ENCODE data around the gene FNBP1L. TPM values are rescaled to one million over a fixed set of nuclear protein-coding genes. Genes with fewer than 3 reads are reported as not detected.
A peak's percentile ranks its signal among the peaks of the same experiment; 100 is the strongest.

The FNBP1L gene
- total RNA-seq (2014; rRNA removed; shearing (Covaris generic)) = 39.2 and 43.5 TPM in 2 replicates

DNA sequence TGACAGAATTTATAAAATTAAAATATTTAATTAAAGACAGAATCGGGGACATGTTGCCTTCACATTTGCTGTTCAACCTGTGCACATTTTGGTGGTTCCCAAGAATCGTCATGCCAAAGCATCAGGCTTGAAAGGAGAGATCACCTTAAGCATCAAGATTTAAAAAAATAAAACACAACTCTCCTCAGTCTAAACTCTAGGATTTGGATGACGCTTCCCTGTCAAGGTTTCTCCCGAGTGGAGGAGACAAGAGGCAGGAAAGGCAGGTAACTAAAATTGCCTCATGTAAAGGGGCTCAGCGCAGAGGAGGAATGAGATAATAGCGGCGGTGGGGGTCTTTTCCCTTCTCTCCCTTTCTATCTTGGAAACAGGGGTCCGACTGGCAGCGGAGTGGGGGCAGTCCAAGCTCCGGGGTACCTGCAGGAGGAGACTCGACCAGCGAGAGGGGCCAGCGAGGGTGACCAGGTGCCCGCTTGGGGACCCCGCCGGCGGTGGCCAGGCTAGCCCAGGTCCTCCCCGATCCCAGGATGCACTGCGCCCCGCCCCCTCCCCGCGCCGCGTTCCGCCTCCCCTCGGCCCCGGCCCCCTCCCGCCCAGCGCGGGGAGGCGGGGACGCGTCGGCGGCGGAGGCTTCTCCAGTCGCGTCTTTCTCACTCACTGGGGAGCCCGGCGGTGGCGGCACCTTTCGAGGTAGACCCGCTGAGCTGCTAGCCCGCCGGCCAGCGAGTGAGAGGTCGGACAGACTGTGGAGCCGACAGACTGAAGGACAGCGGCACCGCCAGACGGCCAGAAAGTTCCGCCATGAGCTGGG is at the start of gene FNBP1L:
Gene FNBP1L (plus strand): TSS at position 638 of the 811 bp plus-strand sequence. CDS start 164 bp downstream, at position 802.
- DNase-seq = peak; percentile 83 to 86
- Histone ChIP-seq H3K36me3 (no peaks in the 10 kb centered on the region), H3K4me1 (peaks cover 9% of the 10 kb centered on the region), H3K27me3 (no peaks in the 10 kb centered on the region), H3K9me3 (replicated peaks) (no peaks in the 10 kb centered on the region), H3K27ac (peak within 1 kb of the TSS; percentile 53), H3K4me3 (peak within 1 kb of the TSS; percentile 94)

DNA sequence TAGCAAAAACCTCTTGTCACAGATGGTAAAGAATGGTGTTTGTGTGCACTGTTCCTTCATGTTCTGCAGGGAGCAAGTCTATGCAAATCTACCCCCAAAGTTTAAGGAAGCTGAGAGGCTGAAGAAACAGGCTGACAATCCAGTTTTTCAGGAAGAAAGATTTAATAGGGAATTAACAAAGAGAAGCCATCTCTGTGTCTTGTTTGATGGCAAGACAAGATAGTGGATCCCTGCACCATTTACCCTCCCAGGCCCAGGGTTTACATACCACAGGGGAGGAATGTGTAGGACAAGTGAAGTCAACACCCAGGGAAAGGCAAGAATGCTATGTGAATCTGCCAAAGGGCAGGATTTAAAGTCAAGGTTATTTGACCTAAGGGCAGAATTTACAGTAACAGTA is 48.1 kb upstream of the FNBP1L start:
- DNase-seq = no peak
- H3K4me1 ChIP-seq = no peaks in the 10 kb centered on the region
- H3K4me3 ChIP-seq = no peak overlapping the region
- H3K36me3 ChIP-seq = no peaks in the 10 kb centered on the region
- no peaks in the 10 kb centered on the region for H3K9me3 ChIP-seq (replicated peaks)
- no peak overlapping the region for H3K27ac ChIP-seq
- no peaks in the 10 kb centered on the region for H3K27me3 ChIP-seq

DNA sequence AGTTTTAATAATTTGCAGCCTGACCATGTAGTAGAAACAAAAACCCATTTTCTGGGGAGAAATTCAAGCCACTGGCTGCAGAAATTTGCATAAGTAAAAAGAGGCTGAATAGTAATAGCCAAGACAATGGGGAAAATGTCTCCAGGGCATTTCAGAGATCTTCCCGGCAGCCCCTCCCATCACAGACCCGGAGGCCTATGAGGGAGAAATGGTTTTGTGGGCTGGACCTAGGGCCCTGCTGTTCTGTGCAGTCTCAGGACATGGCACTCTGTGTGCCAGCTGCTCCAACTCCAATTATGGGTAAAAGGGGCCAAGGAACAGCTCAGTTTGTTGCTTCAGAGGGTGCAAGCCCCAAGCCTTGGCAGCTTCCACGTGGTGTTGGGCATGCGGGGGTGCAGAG is 39.7 kb upstream of the FNBP1L start:
- DNase-seq = no peak
- Histone ChIP-seq H3K36me3 (no peaks in the 10 kb centered on the region), H3K4me1 (no peaks in the 10 kb centered on the region), H3K9me3 (replicated peaks) (peaks cover 6% of the 10 kb centered on the region; the same call in 1 of the 2 replicates), H3K4me3 (no peak overlapping the region), H3K27ac (no peak overlapping the region), H3K27me3 (no peaks in the 10 kb centered on the region)

DNA sequence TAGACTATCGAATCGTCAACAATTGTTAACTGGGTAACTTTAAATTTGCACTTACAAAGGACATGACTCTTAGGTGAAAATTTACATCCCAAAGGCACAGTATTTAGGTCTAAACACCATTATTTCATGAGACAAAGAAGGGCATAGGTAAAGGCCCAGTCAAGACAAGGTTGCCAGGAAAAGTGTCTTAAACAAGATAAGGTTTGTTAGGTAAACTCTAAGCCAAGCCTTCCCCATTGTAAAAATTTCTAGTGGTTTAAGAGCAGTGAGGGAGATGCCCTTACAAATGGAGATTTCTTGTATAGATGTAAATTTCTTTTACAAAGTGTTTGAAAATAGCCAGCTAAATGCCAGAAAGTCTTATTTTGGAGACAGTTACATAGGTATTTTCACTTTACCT is 36.9 kb upstream of the FNBP1L start:
- Histone ChIP-seq H3K27ac (no peak overlapping the region), H3K4me3 (no peak overlapping the region), H3K9me3 (replicated peaks) (peaks cover 6% of the 10 kb centered on the region; the same call in 1 of the 2 replicates), H3K4me1 (no peaks in the 10 kb centered on the region), H3K36me3 (no peaks in the 10 kb centered on the region), H3K27me3 (no peaks in the 10 kb centered on the region)
- no peak for DNase-seq

DNA sequence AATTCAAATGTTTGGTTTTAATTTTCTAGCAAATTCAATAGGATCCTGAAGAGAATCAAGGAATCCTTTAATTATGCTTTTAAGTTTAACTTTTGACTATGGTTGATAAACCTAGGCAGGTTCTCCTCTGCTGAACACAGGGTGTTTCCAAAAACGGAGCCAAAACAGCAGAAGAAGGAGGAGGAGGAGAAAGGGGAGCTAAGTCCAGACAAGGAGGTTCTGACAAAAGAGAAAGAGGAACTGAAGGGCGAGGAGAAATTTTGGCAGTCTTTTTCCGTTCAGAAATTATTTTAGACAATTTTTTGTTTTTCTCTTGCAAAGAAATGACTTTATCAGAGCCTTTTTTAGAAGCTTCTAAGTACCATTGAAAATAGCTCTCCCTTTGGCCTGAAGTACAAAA is 33.2 kb upstream of the FNBP1L start:
- Histone ChIP-seq H3K4me1 (no peaks in the 10 kb centered on the region), H3K4me3 (no peak overlapping the region), H3K36me3 (no peaks in the 10 kb centered on the region), H3K27me3 (no peaks in the 10 kb centered on the region), H3K9me3 (replicated peaks) (no peaks in the 10 kb centered on the region), H3K27ac (no peak overlapping the region)
- DNase-seq = no peak

DNA sequence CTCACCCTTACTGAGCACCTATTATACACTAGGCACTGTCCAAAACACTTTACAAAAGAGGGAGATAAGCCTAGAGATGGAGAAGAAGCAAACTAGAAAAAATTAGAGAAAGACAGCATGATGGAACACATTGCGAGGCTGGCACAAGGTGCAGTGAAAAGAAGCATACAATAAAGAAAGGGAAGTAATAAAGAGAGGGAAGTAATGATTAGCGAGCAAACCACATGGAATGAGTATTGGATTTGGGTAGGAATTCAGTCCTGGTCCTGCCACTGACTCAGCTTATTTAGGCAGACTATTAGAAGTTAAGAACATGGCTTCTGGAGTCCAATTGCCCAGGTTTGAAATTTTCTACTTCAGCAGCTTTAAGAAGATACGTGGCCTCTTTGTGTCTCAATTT is 32.6 kb upstream of the FNBP1L start:
- no peak overlapping the region for H3K4me3 ChIP-seq
- no peaks in the 10 kb centered on the region for H3K27me3 ChIP-seq
- no peak for DNase-seq
- no peaks in the 10 kb centered on the region for H3K36me3 ChIP-seq
- H3K9me3 ChIP-seq (replicated peaks) = no peaks in the 10 kb centered on the region
- H3K4me1 ChIP-seq = no peaks in the 10 kb centered on the region
- H3K27ac ChIP-seq = no peak overlapping the region

DNA sequence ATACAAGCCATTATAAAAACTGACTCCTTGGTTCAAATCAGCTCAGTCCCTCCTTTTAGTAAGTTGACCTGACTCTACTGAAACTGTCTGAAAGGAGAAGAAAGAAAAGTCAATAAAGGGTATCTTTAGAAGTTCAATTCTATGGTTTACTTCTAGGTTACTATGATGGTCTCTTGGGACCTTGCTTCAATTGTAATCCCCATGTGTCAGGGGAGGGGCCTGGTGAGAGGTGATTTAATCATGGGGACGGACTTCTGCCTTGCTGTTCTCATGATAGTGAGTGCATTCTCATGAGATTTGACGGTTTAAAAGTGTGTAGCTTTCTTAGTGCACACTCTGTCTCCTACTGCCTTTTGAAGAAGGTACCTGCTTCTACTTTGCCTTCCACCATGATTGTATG is 31.7 kb upstream of the FNBP1L start:
- Histone ChIP-seq H3K4me3 (no peak overlapping the region), H3K27me3 (no peaks in the 10 kb centered on the region), H3K4me1 (no peaks in the 10 kb centered on the region), H3K9me3 (replicated peaks) (no peaks in the 10 kb centered on the region), H3K36me3 (no peaks in the 10 kb centered on the region), H3K27ac (no peak overlapping the region)
- DNase-seq = no peak

DNA sequence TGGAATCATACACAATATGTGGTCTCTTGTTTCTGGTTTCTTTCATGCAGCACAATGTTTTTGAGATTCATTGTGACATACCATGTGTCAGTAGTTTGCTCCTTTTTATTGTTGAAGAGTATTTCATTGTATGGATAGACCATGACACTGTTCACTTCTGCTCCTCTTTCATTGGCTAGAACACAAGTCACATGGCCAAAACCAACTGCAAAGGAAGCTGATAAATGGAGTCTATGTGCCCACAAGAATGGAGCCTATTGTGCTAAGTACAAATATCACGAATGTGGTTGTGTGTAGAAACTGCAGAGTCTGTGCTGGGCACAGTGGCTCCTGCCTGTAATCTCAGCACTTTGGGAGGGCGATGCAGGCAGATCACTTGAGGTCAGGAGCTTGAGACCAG is 28.6 kb upstream of the FNBP1L start:
- no peak overlapping the region for H3K27ac ChIP-seq
- no peak overlapping the region for H3K4me3 ChIP-seq
- H3K4me1 ChIP-seq = no peaks in the 10 kb centered on the region
- no peaks in the 10 kb centered on the region for H3K9me3 ChIP-seq (replicated peaks)
- H3K36me3 ChIP-seq = no peaks in the 10 kb centered on the region
- peak in 1 of 2 experiments; percentile 18 for DNase-seq
- H3K27me3 ChIP-seq = no peaks in the 10 kb centered on the region

DNA sequence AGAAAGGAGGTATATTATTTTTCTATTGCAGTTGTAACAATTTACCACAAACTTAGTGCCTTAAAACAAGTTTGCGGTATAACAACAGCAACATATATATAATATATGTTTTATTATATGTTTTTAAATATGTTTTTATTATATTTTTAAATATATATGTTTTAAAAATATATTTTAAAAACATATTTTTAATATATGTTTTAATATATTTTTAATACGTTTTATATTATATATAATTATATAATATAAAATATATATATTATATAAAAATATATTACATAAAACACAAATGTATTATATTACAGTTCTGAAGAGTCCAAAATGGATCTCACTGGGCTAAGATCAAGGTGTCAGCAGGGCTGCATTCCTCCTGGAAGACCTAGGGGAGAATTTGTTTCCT is 27.5 kb upstream of the FNBP1L start:
- H3K4me3 ChIP-seq = no peak overlapping the region
- H3K27ac ChIP-seq = no peak overlapping the region
- H3K27me3 ChIP-seq = no peaks in the 10 kb centered on the region
- no peaks in the 10 kb centered on the region for H3K36me3 ChIP-seq
- DNase-seq = no peak
- H3K9me3 ChIP-seq (replicated peaks) = no peaks in the 10 kb centered on the region
- peaks cover under 1% of the 10 kb centered on the region; the same call in 1 of the 2 replicates for H3K4me1 ChIP-seq

DNA sequence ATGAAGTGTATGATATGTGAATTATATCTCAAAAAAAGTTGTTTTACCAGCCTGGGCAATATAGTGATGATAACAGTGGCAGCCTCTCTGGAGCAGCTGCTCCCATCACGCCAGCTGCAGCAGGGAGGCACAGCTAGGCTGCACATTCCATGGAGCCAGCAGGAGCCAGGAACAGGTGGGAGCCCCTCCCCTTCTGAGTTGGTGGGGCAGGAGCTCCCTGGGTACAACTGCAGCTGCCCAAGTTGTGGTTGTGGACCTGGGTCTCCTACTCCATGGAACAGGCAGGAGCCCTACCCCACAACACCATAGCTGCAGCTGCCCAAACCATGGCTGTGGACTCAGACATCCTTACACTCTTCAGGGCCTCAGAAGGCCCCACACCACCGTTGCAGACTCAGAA is 21.7 kb upstream of the FNBP1L start:
- no peaks in the 10 kb centered on the region for H3K36me3 ChIP-seq
- peaks cover 11% of the 10 kb centered on the region for H3K4me1 ChIP-seq
- peak; percentile 95 for DNase-seq
- no peaks in the 10 kb centered on the region for H3K27me3 ChIP-seq
- H3K9me3 ChIP-seq (replicated peaks) = peaks cover 5% of the 10 kb centered on the region; the same call in 1 of the 2 replicates
- peak overlapping the region; percentile 8; the same call in 1 of the 2 replicates for H3K27ac ChIP-seq
- no peak overlapping the region for H3K4me3 ChIP-seq

DNA sequence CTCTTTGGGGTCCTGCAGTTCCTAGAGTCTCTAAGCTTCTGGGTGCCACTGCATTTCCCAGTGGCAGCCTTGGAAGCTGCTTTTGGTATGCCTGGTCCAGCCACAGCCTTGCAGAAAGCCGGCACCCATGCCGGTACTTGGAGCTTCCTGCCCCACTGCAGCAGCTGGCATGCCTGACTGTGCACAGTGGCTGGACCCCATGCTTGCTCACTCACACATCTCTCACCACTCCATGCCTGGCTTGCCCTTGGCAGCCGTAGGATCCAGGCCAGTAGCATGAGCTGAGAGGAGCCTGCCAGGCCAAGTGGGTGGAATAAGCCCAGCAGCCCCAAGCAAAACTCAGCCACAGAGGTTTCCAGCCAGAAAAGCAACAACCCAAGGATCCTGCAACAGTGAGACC is 20.3 kb upstream of the FNBP1L start:
- Histone ChIP-seq H3K4me1 (peaks cover 11% of the 10 kb centered on the region), H3K36me3 (no peaks in the 10 kb centered on the region), H3K4me3 (no peak overlapping the region), H3K27ac (no peak overlapping the region), H3K9me3 (replicated peaks) (peaks cover 5% of the 10 kb centered on the region; the same call in 1 of the 2 replicates), H3K27me3 (no peaks in the 10 kb centered on the region)
- no peak for DNase-seq

DNA sequence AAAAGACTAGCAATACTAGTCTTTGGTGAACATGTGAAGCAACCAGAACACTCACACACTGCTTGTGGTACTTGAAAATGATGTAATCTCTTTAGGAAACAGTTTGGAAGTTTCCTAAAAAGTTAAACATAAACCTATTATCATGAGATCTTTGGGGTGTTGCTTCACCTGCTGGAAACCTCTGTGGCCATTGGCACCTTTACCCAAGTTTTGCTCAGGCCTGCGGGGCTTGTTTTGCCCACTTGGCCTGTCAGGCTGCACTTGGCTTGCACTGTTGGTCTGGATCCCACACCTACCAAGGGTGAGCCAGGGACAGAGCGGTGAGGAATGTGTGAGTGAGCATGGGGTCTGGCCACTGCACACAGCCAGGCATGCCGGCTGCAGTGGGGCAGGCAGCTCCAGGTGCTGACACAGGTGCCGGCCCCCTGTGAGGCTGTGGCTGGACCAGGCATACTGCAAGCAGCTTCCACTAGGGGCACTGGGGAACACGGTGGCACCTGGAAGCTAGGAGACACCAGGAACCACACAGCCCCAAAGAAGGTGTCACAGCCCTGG is 14.4 kb upstream of the FNBP1L start:
- Histone ChIP-seq H3K27ac (no peak overlapping the region), H3K9me3 (replicated peaks) (no peaks in the 10 kb centered on the region), H3K4me3 (no peak overlapping the region), H3K4me1 (peaks cover 6% of the 10 kb centered on the region), H3K36me3 (no peaks in the 10 kb centered on the region), H3K27me3 (no peaks in the 10 kb centered on the region)
- no peak for DNase-seq

DNA sequence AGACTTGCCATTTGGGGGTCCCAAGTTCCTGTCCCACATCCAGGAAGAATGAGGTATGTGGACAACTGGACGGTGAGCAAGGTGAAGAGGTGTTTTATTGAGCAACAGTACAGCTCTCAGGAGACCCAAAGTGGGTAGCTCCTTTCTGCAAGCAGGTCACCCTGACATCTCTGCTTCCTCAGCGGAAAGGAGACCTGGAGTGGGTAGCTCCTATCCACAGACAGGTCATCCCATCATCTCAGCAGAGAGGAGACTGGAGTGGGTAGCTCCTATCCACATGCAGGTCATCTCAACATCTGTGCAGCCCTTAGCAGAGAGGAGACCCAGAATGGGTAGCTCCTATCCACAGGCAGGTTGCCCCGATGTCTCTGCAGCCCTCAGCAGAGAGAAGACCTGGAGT is 13.8 kb upstream of the FNBP1L start:
- Histone ChIP-seq H3K27ac (no peak overlapping the region), H3K36me3 (no peaks in the 10 kb centered on the region), H3K9me3 (replicated peaks) (no peaks in the 10 kb centered on the region), H3K27me3 (no peaks in the 10 kb centered on the region), H3K4me1 (peaks cover 6% of the 10 kb centered on the region), H3K4me3 (no peak overlapping the region)
- DNase-seq = no peak

DNA sequence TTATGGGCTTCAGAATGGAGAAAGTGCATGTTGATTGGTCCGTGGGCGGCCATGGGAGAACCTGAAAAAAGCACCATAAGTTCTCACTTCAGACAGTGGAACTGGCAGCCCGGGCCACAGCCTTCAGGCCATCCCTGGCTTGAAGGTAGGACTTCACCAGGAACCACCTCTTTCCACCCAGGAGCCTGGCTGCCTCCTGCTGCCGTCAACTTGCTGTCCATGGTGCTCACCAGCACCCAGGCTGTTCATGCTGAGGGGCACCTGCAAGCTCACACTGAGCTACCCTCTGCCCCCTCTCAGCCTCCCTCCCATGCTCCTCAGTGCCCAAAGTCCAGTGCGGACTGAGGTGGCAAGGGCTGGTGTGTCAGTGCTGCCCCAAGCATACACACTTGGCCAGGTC is 12.9 kb upstream of the FNBP1L start:
- Histone ChIP-seq H3K27ac (no peak overlapping the region), H3K9me3 (replicated peaks) (no peaks in the 10 kb centered on the region), H3K4me3 (no peak overlapping the region), H3K36me3 (no peaks in the 10 kb centered on the region), H3K27me3 (no peaks in the 10 kb centered on the region), H3K4me1 (peaks cover 6% of the 10 kb centered on the region)
- DNase-seq = no peak

DNA sequence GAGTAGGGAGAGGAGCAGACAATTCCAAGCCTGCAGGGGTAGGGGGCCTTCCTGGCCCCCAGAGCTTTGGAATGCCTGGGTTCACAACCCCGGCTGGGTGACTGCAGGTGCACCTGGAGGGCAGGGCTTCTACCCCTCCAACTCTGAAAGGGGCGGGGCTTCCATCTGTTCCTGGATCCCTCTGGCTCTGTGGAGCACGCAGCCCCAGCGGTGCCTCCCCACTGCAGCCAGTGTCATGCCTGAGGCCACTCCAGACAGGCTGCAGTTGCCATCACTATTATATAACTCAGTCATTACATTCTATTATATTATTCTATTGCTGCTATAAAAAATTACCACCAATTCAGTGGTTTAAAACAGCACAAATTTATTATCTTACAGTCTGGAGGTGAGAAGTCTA is 12.5 kb upstream of the FNBP1L start:
- Histone ChIP-seq H3K36me3 (no peaks in the 10 kb centered on the region), H3K4me1 (peaks cover 6% of the 10 kb centered on the region), H3K4me3 (no peak overlapping the region), H3K27me3 (no peaks in the 10 kb centered on the region), H3K9me3 (replicated peaks) (no peaks in the 10 kb centered on the region), H3K27ac (no peak overlapping the region)
- no peak for DNase-seq

Measured in SJCRH30 (cell line).